Measurements from ENCODE around the gene MANF.

- TF ChIP-seq CTCF (conservative IDR thresholded peaks at IDR 0.05; ENCODE audit: low read depth, low read length) (no peak), EZH2 (IDR thresholded peaks at IDR 0.05; ENCODE audit: borderline replicate concordance, low read depth, low read length, poor library complexity, severe bottlenecking) (no peak)
Observed at GRCh38 chr3:51386852-51387229, 1.8 kb downstream of the MANF start.

Data from A673 (cell line).